NB4 (cell line): Measurements from ENCODE around the gene ASXL3.

Source experiments
- DNase-seq: peaks from one replicate; pipeline ENCODE4 v3.0.0; 2010; ENCODE audit warnings: low read depth
- H3K4me3 ChIP-seq: one replicate; pipeline ENCODE4 v1.5.1; 2011; ENCODE audit warnings: mild to moderate bottlenecking, low read depth, low read length, moderate library complexity
- CTCF ChIP-seq: IDR thresholded peaks from one replicate; pipeline ENCODE4 v1.5.1; 2012; ENCODE audit warnings: low read depth, low read length
- MAX ChIP-seq: IDR thresholded peaks from 2 replicates; pipeline ENCODE4 v1.6.1; 2011; ENCODE audit warnings: low read depth, low read length
- MYC ChIP-seq: IDR thresholded peaks from 2 replicates; pipeline ENCODE4 v1.6.1; 2011; ENCODE audit warnings: low read depth, low read length
- POLR2A ChIP-seq: IDR thresholded peaks from 2 replicates; pipeline ENCODE4 v1.6.1; 2011; ENCODE audit warnings: mild to moderate bottlenecking; ENCODE audit not compliant: insufficient read length; ENCODE audit errors: extremely low read depth

ASXL3 gene

GRCh38 chr18:33611525-33612135 is 33.6 kb downstream of the ASXL3 start:
- TF ChIP-seq MYC (no peak), CTCF (no peak), POLR2A (no peak), MAX (no peak)

GRCh38 chr18:33612632-33613031 is 34.6 kb downstream of the ASXL3 start:
- no peak overlapping the region for H3K4me3 ChIP-seq
- no peak for DNase-seq
- TF ChIP-seq MAX (no peak), MYC (no peak), POLR2A (no peak), CTCF (no peak)

More at GRCh38 chr18:33611525-33612135, 33.6 kb downstream of the ASXL3 start:
- DNase-seq, result no peak
- no peak overlapping the region for H3K4me3 ChIP-seq

GRCh38 chr18:33616556-33616955 is 38.5 kb downstream of the ASXL3 start:
- TF ChIP-seq MAX (no peak), MYC (no peak), POLR2A (no peak), CTCF (no peak)
- H3K4me3 ChIP-seq, result no peak overlapping the region
- no peak for DNase-seq

- no peak for TF ChIP-seq MAX
- H3K4me3 ChIP-seq, result no peak overlapping the region
- no peak for DNase-seq
Observed at GRCh38 chr18:33627114-33627513, 49.1 kb downstream of the ASXL3 start.

- DNase-seq, result no peak
- H3K4me3 ChIP-seq, result no peak overlapping the region
- TF ChIP-seq MAX (no peak), POLR2A (no peak), CTCF (no peak), MYC (no peak)
Observed at GRCh38 chr18:33630476-33630875, 52.5 kb downstream of the ASXL3 start.

- DNase-seq, result no peak
- TF ChIP-seq CTCF, result no peak
- no peak overlapping the region for H3K4me3 ChIP-seq
Observed at GRCh38 chr18:33641141-33641540, 63.1 kb downstream of the ASXL3 start.
